ENCODE results near the gene VASH2.
A peak's percentile ranks its signal among the peaks of the same experiment; 100 is the strongest.
"Not testable (repeated sequence)": the region's sequence is repeated elsewhere in the genome, so short reads cannot be mapped to it uniquely, and the experiment has no call there.

Gene VASH2

DNA sequence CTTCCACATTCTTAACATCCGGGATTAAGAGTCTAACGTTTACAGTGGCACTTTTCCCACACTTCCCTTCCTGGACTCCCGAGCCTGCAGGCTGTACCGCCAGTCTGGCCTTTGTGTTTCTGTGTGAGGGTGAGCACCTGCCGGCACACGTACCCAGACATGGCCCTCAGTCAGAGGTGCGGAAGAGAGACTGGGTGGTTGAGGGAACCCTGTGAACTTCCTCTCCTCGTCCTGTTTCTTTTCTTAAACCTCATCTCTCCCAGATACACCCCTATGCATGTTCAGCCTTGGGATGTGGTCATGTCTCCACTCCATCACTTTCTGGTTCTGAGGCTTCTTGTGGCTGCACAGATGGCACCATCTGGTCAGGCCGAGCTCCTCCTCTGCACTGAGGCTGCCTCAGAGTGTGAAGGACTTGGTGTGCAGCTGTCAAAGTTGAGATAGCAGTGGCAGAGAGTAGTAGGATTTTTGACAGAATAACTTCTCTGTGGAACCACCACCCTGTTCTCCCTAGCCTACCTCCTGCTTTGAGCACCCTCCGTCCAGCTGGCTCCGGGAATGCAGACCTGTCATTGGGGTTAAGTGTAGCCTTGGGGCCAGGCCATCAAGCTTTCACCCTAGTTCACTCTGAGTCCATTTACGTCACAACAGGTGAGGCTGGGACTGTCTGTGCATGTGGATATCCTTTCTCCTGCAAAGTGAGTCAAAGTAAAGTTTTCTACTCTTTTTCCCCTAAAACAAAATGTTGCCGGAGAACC is 31.4 kb downstream of the VASH2 start:
- DNase-seq (ENCODE audit: low spot score): no peak

DNA sequence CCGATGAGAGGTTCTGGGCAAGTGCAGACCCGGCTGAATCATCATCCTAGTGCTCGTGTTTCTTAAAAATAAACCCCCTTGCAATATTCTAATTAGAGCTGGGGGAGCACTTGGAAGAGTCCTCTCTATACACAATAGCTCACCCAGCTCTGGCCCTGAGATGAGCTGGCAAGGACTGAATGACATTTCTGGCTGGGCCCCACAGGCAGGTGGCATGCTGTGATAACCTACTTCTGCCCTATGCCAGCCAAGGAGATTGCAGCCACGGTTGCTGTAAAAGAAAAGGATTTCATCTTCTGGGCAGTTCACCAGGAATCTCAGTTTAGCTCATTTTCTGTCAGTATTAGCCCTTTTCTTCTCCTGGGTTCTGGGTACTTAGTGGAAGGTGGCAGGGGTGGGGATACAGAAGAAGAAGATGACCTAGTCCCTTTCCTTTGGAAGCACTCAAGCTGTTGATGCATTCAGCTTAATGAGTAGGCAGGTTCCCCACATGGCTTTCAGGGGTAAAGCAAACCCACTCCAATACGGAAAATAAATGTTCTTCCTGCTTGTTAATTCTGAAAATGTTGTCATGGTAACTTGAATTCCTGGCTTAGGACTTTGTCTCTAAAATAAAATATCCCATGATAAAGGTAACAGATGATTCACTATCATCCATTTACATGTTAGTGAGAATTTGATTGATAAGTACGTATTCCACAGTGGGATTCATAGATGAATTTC is 32.2 kb downstream of the VASH2 start:
- DNase-seq (ENCODE audit: low spot score): no peak

DNA sequence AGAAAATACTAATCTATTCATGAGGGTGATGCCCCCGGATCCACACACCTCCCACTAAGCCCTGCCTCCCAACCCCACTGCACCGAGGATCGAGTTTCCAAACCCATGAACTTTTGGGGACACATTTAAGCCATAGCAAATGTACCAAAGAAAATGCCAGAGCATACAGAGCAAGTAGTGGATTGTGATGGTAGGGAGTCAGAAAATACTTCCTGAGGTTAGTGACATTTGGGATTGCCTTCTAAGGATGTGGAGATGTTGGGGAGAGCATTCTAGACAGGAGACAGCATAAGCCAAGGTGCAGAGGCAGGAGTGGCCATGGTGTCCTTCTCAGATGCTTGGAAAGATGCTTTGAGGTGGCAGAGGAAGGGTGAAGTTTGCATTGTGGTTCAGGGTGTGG is 33.1 kb downstream of the VASH2 start:
- no peak for DNase-seq (ENCODE audit: low spot score)

DNA sequence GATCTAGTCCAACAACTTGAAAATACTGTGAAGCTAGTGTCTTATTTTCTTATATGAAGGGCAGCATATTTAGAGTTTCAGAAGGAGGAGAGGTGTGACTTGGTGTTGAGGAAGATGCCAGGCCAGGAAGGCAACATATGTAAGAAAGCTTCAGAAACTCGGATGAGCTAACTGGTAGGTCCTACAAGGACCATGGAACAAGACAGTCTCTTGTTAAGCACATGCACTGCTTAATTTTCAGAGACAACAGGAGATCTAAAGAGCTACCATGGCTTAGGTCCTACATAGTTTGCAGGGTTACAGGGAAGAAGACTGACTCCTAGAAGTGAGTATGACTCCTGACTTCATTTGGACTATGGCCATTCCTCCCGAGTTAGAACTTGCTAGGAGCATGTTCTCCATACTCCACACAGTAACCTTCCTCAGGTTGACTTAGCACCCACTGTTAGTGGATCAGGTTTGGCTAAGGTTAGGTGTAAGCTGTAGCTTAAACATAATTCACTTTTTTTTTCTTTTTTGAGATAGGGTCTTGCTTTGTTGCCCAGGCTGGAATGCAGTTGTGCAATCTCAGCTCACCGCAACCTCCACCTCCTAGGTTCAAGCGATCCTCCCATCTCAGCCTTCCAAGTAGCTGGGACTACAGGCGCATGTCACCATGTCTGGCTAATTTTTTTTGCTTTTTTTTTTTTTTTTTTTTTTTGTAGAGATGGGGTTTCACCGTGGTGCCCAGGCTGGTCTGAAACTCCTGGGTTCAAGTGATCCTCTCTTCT is 34.4 kb downstream of the VASH2 start:
- DNase-seq (ENCODE audit: low spot score): no peak

DNA sequence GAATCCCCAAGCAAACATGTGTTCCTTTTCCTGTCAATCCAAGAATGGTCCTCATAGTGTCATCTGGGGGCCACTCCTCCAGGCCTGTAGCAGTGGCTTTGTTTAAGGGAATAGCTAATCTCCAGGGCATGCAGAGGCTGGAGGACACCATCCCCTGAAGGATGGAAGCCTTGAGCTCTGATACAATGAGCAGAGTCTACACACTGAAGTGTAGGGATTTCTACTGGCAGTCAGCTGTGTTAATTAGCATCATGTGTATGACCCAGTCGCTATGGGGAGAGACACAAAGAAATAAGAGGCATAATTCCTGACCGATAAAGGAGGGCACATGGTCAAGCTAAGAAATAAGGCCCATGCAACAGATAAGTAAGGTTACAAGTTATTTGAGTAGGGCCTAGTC is 36.2 kb downstream of the VASH2 start:
- DNase-seq (ENCODE audit: low spot score): no peak

DNA sequence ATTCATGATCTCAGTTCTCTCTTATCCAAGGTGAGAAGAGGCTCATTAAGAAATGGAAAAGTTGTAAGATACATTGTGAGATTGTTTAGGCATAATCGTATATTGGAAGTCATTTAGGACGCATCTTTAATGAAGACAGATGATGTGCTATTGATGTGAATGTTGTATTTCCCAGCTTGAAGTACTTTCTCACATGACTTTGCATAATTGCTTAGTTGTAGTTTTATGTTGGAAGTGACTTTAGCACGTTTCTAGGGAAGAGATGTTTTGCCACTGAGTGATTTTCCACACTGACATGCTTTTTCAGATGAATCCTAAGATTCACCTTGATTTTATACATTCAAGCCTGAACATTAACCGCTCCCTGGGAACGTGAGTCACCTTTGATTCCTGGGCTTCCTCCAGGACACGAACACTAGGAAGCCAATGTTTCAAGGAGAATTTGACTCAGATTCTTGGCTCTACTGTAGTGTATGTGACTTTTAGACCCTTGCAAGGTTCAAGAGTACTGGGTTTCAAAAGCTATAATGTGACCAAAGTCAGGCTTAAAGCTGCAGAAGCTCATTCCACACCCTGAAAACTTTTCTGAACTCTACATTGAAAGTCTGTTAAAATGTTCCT is 37.5 kb downstream of the VASH2 start:
- no peak for DNase-seq (ENCODE audit: low spot score)

DNA sequence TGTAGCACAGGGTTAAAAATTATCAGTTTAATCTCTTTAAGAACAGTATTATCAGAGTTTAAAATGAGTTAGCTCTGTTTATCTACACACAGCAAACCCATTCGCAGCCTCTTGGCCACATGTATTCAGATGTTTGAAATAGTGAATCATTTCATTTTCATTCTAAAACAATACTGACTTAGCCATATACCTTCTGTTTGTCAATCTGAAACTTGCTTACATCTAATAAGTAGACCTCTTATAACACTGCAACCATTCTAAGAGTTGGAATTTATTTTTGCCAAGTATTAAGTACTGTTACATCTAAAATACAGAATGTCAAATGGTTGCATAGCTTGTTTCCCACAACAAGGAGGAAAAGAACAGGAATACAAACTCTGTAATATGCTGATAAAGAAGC is 39.9 kb downstream of the VASH2 start:
- no peak for DNase-seq (ENCODE audit: low spot score)

DNA sequence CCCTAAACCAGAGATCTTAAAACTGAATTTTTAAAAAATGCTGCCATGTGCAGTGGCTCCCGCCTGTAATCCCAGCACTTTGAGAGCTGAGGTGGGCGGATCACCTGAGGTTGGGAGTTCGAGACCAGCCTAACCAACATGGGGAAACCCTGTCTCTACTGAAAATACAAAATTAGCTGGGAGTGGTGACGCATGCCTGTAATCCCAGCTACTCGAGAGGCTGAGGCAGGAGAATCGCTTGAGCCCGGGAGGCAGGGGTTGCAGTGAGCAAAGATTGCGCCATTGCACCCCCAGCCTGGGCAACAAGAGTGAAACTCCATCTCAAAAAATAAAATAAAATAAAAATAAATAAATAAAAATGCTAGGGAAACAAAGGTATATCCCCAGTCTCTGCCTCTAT is 43.6 kb downstream of the VASH2 start:
- DNase-seq (ENCODE audit: low spot score): not testable (repeated sequence)

DNA sequence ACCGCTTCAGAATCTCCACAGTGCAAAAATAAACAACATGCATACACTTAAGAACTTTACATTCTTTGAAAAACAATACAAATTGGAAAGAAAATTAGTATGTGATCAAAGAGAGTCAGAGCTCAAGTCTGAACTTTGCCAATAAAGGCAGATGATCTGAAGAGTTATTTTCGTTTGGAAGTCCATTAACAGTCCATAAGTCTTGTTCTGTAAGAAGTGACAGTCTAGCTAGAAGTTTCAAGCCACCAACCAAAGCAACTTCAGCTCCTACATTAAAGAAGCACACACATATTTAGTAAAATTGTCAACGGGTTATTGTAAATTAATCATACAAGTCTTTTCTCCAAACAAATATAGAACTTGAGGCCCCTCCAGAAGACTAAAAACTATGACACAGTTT is 44.6 kb downstream of the VASH2 start:
- DNase-seq (ENCODE audit: low spot score): no peak

DNA sequence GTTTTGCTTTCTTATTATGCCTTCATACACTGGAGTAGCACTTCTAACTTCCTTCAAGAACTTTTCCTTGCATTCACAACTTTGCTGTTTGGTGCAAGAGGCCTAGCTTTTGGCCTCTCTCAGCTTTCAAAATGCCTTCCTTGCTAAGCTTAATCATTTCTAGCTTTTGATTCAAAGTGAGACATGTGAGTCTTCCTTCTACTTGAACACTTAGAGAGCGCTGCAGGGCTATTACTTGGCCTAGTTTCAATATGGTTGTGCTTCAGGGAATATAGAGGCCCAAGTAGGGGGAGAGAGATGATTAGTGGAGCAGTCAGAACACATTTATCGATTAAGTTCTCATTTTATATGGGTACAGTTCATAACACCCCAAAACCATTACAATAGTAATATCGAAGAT is 52.9 kb downstream of the VASH2 start:
- no peak for DNase-seq (ENCODE audit: low spot score)

DNA sequence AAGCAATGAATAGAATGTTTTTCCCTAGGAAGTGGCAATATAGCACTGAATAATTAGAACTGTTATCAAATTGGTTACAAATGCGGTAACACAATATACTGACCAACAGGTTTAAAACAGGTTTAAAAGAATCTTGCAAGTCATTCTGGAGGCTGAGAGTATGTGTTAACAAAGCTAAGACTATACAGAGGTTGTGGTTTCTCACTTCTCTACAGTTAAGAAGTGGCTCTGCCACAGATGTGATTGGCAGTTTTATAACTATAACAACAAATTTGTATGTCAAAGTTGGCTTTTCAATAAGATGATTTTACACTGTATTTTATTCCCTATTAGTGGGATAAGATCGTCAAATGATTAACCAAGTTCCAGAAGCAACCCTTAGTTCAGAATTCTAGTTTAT is 58.2 kb downstream of the VASH2 start:
- DNase-seq (ENCODE audit: low spot score): no peak

DNA sequence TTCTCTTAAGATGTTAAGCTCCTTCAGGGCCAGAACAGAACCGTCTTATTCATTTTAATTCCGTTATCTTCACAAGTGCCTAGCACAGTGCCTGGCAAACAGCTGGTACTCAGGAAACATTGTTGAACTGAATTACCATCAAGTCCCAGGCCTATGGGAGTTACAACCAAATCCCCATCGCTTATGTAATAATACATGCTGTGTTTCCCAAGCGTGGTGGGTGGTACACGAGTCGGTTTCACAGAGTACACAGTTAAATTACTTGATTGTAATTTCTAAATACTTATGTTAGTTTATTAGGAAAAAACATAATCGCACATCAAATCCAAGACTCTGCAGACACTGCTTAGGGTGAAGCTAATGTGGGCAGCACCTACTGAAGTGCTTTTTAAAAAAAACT is 64.3 kb downstream of the VASH2 start:
- DNase-seq (ENCODE audit: low spot score): no peak

DNA sequence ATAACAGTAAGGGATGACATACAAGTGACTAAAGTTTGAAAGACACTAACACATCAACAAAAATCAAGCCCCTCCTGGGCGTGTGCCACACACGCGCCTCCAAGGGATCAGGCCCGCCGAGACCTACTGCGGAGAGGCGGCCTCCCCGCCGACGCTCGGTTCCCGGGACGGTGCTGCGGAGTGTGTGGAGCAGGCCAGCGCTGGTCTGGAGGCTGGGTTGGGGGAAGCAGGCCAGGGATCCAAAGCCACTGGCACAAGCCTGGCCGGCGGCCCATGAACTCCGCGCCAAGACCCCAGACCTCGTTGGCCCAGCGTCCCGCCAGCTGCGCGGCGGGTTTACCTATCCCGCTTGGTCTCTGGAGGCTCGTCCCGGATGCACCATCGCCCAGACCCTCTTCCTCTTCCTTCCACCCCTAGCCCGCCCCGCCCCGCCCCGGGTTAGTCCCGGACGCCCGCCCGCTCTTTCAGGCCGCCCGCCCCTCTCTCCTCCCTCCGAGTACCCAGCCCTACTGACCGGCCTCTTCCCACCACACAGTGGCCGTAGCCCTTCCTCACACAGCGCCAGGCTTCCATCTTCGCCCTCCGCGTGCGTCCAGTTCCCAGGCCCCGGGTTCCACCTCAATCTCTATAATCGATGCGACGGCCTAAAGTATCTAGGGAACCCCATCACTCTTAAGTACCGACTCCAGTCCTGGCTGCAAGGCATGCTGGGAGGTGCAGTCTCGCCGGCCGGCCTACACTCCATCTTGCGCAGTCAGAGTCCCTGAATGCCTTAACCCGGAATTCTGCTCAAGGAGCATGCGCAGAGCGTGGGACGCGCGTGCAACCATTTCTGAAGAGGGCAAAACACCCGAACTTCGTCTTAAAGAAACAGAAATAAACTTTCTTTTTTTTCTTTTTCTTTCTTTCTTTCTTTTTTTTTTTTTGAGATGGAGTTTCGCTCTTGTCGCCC is 65.0 kb downstream of the VASH2 start, which contains the start of gene ANGEL2:
TSS of gene ANGEL2 (minus strand) at position 769 of the 952 bp plus-strand sequence. CDS start at position 573, 196 bp downstream.
- peak; percentile 75 for DNase-seq (ENCODE audit: low spot score)

DNA sequence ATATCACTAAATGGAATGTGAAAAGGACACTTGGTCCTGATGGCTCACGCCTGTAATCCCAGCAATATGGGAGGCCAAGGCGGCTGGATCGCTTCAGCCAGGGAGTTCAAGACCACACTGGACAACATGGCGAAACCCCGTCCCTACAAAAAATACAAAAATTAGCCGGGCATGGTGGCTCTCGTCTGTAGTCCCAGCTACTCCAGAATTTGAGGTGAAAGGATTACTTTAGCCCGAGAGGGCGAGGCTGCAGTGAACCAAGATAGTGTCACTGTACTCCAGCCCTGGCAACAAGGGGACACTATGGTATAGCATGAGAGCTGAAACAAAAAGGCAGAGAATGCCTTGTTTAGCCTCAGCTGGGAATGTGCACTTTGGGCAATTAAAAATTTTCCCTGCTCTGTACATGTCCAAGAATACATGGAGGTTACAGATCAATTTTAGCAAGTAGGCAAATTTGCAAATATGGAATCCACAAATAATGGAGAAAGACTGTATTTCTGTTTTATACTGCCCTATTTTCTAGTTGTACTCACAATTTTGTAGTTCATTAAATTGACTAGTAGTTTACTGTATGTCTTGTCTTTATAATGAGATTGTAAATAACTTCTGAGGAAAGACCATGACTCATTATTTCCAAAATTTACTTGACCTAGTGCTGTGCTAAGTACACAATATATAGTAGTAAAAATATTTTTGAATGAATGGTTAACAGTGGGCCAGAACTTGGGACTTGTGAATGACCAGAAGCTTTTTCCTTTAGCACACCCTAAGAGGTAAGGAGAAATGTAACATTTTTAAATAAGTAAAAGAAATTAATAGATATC is 67.3 kb downstream of the VASH2 start:
- DNase-seq (ENCODE audit: low spot score): no peak

DNA sequence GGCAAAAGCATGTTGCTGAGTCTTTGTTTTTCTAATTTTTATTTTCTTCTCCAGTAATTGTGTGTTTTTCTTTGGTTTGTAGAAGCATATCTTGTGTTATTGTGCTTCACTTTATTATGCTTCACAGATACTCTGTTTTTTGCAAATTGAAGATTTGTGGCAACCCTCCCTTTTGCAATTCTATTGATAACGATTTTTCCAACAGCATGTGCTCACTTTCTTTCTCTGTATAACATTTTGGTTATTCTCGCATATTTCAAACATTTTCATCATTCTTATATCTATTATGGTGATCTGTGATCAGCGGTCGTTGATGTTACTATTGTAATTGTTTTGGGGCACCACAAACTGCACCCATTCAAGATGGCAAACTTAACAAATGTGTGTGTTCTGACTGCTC is 69.1 kb downstream of the VASH2 start:
- no peak for DNase-seq (ENCODE audit: low spot score)

DNA sequence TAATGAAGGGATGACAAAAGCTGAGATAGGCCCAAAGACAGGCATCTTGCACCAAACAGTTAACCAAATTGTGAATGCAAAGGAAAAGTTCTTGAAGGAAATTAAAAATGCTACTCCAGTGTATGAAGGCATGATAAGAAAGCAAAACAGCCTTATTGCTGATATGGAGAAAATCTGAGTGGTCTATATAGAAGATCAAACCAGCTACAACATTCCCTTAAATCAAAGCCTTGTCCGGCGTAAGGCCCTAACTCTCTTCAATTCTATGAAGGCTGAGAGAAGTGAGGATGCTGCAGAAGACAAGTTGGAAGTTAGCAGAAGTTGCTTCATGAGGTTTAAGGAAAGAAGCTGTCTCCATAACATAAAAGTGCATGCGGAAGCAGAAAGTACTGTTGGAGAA is 69.7 kb downstream of the VASH2 start:
- no peak for DNase-seq (ENCODE audit: low spot score)

DNA sequence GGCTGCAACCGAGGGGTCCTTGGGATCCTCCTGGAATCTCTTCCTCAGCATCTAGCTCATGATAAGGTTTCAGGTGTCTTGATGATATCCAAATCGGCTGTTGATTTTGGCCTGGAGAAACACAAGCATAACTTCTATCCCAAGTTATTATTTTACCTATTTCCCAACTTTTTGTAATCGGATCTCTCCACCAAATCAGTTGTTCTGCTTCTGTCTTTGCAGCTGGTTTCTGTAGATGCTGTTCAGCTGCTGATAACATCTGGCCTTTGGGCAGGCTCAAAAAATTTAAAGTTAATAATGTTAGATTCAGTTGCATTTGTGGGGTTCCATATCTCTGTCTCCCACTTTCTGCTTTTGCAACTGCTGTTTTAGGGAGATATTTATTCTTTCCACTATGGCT is 76.7 kb downstream of the VASH2 start:
- not testable (repeated sequence) for DNase-seq (ENCODE audit: low spot score)

DNA sequence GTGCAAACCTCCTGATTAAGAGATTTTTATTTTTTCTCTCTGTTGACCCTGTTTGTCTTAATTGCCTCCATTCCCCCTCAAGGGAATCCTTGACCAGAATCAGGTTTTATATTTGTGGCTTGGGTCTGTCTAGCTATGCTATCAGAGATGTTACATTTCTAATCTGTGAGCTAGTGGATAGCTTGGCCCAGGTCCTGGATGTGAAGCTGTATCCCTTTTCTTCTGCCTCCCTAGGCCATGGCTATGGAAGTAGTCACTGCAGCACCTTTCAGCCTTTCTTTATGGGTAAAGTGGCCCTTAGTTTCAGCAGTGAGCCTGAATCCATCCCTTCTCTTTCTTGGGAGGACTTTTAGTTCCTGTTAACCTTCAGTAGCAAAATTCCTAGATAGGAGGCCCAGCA is 82.3 kb downstream of the VASH2 start:
- no peak for DNase-seq (ENCODE audit: low spot score)

DNA sequence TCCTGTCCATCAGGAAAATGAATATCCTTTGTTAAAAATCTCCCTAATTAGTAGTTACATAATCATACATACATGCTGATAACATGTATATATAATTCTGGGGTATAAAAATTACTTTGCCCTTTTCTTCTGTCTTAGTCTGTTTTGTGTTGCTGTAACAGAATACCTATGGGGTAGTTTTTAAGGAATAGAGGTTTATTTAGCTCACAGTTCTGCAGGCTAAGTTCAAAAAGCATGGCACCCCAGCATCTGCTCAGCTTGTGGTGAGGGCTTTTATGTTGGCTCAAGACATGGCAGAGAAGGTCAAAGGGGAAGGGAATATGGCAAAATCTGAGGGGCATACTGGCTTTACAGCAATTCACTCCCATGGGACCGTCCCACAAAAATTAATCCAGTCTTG is 84.4 kb downstream of the VASH2 start:
- DNase-seq (ENCODE audit: low spot score): no peak

DNA sequence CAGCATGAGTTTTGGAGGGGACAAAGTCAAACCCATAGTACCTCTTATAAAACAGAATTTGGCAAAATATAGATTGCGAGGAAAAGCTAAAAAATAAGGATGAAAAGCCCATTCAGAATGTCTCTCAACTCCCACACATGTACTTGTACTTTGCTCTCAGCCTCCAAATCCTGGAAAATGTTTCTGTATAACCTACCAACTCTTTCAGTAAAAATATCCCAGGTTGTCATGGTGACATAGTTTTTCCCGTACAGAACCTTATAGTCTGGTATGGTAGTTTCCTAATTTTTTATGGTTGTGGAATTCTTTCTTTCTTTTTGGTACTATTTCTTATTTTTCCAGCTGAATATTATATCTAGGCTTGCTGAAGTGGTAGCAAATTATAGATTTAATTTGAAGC is 85.2 kb downstream of the VASH2 start:
- no peak for DNase-seq (ENCODE audit: low spot score)

Measured in HuH-7.5 (cell line).